Mesendoderm (in vitro differentiated cells): ENCODE data around the gene LAMTOR1.

Source experiments
- DNase-seq: peaks from one replicate; pipeline ENCODE4 v3.0.0; 2013
- H2AK5ac ChIP-seq: 2 replicates; pipeline ENCODE4 v1.6.1; 2013; ENCODE audit warnings: low read length, inconsistent platforms
- H2BK120ac ChIP-seq: 2 replicates; pipeline ENCODE4 v1.6.1; 2013; ENCODE audit warnings: low read depth, mild to moderate bottlenecking, low read length, moderate library complexity, mixed read lengths
- H2BK15ac ChIP-seq: replicated peaks from 2 replicates; pipeline ENCODE4 v1.6.1; 2013; ENCODE audit warnings: low read depth, mild to moderate bottlenecking, moderate library complexity
- H2BK5ac ChIP-seq: 2 replicates; pipeline ENCODE4 v1.6.1; 2013; ENCODE audit warnings: low read length, inconsistent platforms
- H3K18ac ChIP-seq: 2 replicates; pipeline ENCODE4 v1.6.1; 2013; ENCODE audit warnings: mild to moderate bottlenecking, low read length, mixed read lengths
- H3K23ac ChIP-seq: one replicate; pipeline ENCODE4 v1.6.1; 2013; ENCODE audit warnings: low read length
- H3K27ac ChIP-seq: 2 replicates; pipeline ENCODE4 v1.5.1; 2013; ENCODE audit warnings: low read depth, mild to moderate bottlenecking, inconsistent platforms, low read length, moderate library complexity
- H3K27me3 ChIP-seq: 2 replicates; pipeline ENCODE4 v1.6.1; 2013; ENCODE audit warnings: low read length, control low read depth, mild to moderate bottlenecking, inconsistent platforms; ENCODE audit not compliant: insufficient read depth, poor library complexity
- H3K36me3 ChIP-seq: 2 replicates; pipeline ENCODE4 v1.6.1; 2013; ENCODE audit warnings: low read length, inconsistent platforms; ENCODE audit not compliant: control insufficient read depth, insufficient read depth
- H3K4ac ChIP-seq: one replicate; pipeline ENCODE4 v1.6.1; 2013; ENCODE audit warnings: low read depth, mild to moderate bottlenecking, low read length, moderate library complexity
- H3K4me1 ChIP-seq: 2 replicates; pipeline ENCODE4 v1.6.1; 2013; ENCODE audit warnings: low read depth, low read length, inconsistent platforms; ENCODE audit not compliant: control insufficient read depth
- H3K4me2 ChIP-seq: 2 replicates; pipeline ENCODE4 v1.6.1; 2013; ENCODE audit warnings: low read length
- H3K4me3 ChIP-seq: 2 replicates; pipeline ENCODE4 v1.5.1; 2013; ENCODE audit warnings: mild to moderate bottlenecking, low read length
- H3K56ac ChIP-seq: one replicate; pipeline ENCODE4 v1.6.1; 2013; ENCODE audit warnings: low read length
- H3K79me1 ChIP-seq: 2 replicates; pipeline ENCODE4 v1.6.1; 2013; ENCODE audit warnings: low read length, inconsistent platforms
- H3K79me2 ChIP-seq: 2 replicates; pipeline ENCODE4 v1.6.1; 2013; ENCODE audit warnings: mild to moderate bottlenecking, low read length; ENCODE audit not compliant: control insufficient read depth, insufficient read depth
- H3K9ac ChIP-seq: 2 replicates; pipeline ENCODE4 v1.6.1; 2013; ENCODE audit warnings: low read length, inconsistent platforms
- H4K5ac ChIP-seq: one replicate; pipeline ENCODE4 v1.6.1; 2013; ENCODE audit warnings: low read length
- H4K8ac ChIP-seq: one replicate; pipeline ENCODE4 v1.6.1; 2013; ENCODE audit warnings: low read depth, mild to moderate bottlenecking, control low read depth, low read length, moderate library complexity
- WGBS: extraction: QIAGEN DNeasy Blood & Tissue Kit; methylation state at CpG from one replicate; pipeline ENCODE4 v1.1.7; 2013; ENCODE audit warnings: low lambda C conversion rate, missing lambda C conversion rate; ENCODE audit not compliant: insufficient coverage; ENCODE audit errors: extremely low coverage; 5-methylcytosine and 5-hydroxymethylcytosine counted together

LAMTOR1 gene

DNA sequence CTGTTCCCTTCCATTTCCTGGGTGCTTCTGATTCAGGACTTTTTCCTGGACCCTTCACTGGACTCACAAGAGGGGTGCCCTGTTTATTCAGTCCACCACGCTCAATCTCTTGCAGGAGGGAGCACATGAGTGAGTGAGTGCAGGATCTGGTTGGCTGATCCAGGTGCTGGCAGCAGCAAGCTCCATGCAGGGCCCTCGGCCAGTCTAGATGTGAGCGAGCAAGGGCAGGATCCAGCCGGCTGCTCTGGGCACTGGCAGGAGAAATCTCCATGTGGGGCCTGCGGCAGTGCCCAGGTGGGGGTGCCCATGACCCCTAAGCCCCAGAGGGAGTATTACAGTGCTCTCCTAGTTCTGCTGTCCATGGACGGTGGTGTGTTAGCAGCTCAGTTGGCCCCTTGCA is 20.9 kb upstream of the LAMTOR1 start:
- no peaks in the 10 kb centered on the region for H3K4me1 ChIP-seq
- no peak overlapping the region for H4K5ac ChIP-seq
- no peak overlapping the region for H3K4me3 ChIP-seq
- no peaks in the 10 kb centered on the region for H3K79me2 ChIP-seq
- no peak overlapping the region for H3K23ac ChIP-seq
- H3K4me2 ChIP-seq: no peak overlapping the region
- no peak overlapping the region for H3K27ac ChIP-seq
- H2BK15ac ChIP-seq: no peak overlapping the region
- H3K27me3 ChIP-seq: no peaks in the 10 kb centered on the region
- no peak overlapping the region for H2BK120ac ChIP-seq
- WGBS: no CpG with 5 or more reads among the region's 6 CpGs
- H3K79me1 ChIP-seq: no peaks in the 10 kb centered on the region
- H3K4ac ChIP-seq: no peak overlapping the region
- H2AK5ac ChIP-seq: no peak overlapping the region
- no peak overlapping the region for H3K18ac ChIP-seq
- no peak for DNase-seq
- no peak overlapping the region for H3K56ac ChIP-seq
- H4K8ac ChIP-seq: no peak overlapping the region
- H3K9ac ChIP-seq: no peak overlapping the region
- H2BK5ac ChIP-seq: no peak overlapping the region
- no peaks in the 10 kb centered on the region for H3K36me3 ChIP-seq

- no peaks in the 10 kb centered on the region for H3K36me3 ChIP-seq
- no peak overlapping the region for H3K9ac ChIP-seq
- no peak overlapping the region for H2AK5ac ChIP-seq
- no peak overlapping the region for H4K8ac ChIP-seq
- WGBS: no CpG with 5 or more reads among the region's 3 CpGs
- H3K23ac ChIP-seq: no peak overlapping the region
- no peak overlapping the region for H3K4me3 ChIP-seq
- H3K4me2 ChIP-seq: no peak overlapping the region
- no peak overlapping the region for H3K4ac ChIP-seq
- no peak overlapping the region for H2BK15ac ChIP-seq
- H2BK120ac ChIP-seq: no peak overlapping the region
- H2BK5ac ChIP-seq: no peak overlapping the region
- H3K27me3 ChIP-seq: no peaks in the 10 kb centered on the region
- H3K79me2 ChIP-seq: no peaks in the 10 kb centered on the region
- DNase-seq: no peak
- H3K4me1 ChIP-seq: no peaks in the 10 kb centered on the region
- H3K18ac ChIP-seq: no peak overlapping the region
- no peak overlapping the region for H4K5ac ChIP-seq
- no peak overlapping the region for H3K56ac ChIP-seq
- H3K79me1 ChIP-seq: no peaks in the 10 kb centered on the region
- H3K27ac ChIP-seq: no peak overlapping the region
Measured at GRCh38 chr11:72123117-72123653, 20.1 kb upstream of the LAMTOR1 start.

GRCh38 chr11:72122607-72123006 is 19.5 kb upstream of the LAMTOR1 start:
- no peak overlapping the region for H3K56ac ChIP-seq
- no CpG with 5 or more reads among the region's 1 CpG for WGBS
- H3K4me2 ChIP-seq: no peak overlapping the region
- no peak overlapping the region for H2BK120ac ChIP-seq
- no peaks in the 10 kb centered on the region for H3K79me2 ChIP-seq
- no peak overlapping the region for H3K27ac ChIP-seq
- H4K5ac ChIP-seq: no peak overlapping the region
- no peaks in the 10 kb centered on the region for H3K79me1 ChIP-seq
- H2AK5ac ChIP-seq: no peak overlapping the region
- H3K9ac ChIP-seq: no peak overlapping the region
- no peak overlapping the region for H3K4me3 ChIP-seq
- H3K36me3 ChIP-seq: no peaks in the 10 kb centered on the region
- H3K23ac ChIP-seq: no peak overlapping the region
- H3K4ac ChIP-seq: no peak overlapping the region
- H3K27me3 ChIP-seq: no peaks in the 10 kb centered on the region
- H3K18ac ChIP-seq: no peak overlapping the region
- no peak for DNase-seq
- no peaks in the 10 kb centered on the region for H3K4me1 ChIP-seq
- no peak overlapping the region for H2BK5ac ChIP-seq
- H4K8ac ChIP-seq: no peak overlapping the region
- H2BK15ac ChIP-seq: no peak overlapping the region

GRCh38 chr11:72120930-72121329 is 17.8 kb upstream of the LAMTOR1 start:
- H3K18ac ChIP-seq: no peak overlapping the region
- H2BK5ac ChIP-seq: no peak overlapping the region
- H4K5ac ChIP-seq: no peak overlapping the region
- H3K27me3 ChIP-seq: no peaks in the 10 kb centered on the region
- H3K4ac ChIP-seq: no peak overlapping the region
- H3K27ac ChIP-seq: no peak overlapping the region
- no peaks in the 10 kb centered on the region for H3K36me3 ChIP-seq
- DNase-seq: no peak
- H3K9ac ChIP-seq: no peak overlapping the region
- no peak overlapping the region for H2AK5ac ChIP-seq
- WGBS: no CpG with 5 or more reads among the region's 2 CpGs
- H3K4me1 ChIP-seq: no peaks in the 10 kb centered on the region
- no peaks in the 10 kb centered on the region for H3K79me1 ChIP-seq
- no peaks in the 10 kb centered on the region for H3K79me2 ChIP-seq
- H2BK120ac ChIP-seq: no peak overlapping the region
- no peak overlapping the region for H3K4me3 ChIP-seq
- H2BK15ac ChIP-seq: no peak overlapping the region
- no peak overlapping the region for H3K23ac ChIP-seq
- H3K4me2 ChIP-seq: no peak overlapping the region
- H3K56ac ChIP-seq: no peak overlapping the region
- no peak overlapping the region for H4K8ac ChIP-seq

DNA sequence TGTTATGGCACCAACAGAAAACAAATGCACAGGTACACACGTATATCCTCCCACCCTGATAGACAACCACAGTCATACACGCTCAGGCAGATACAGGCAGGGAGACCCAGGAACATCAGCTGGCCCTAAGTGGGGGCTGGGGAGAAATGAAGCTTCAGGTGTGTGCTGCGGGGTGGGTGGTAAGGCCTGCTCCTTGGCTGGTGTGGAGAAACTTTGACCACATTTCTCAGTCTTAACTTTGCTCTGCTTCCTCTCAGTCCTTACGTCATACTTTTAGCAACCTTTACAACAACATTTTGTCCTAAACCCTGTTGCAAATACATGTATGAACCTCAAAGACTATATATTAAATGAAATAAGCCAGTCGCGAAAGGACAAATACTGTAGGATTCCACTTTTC is 16.1 kb upstream of the LAMTOR1 start:
- no peak for DNase-seq
- Histone ChIP-seq H2BK15ac (no peak overlapping the region), H2AK5ac (no peak overlapping the region), H3K9ac (no peak overlapping the region), H3K4me1 (no peaks in the 10 kb centered on the region), H3K79me1 (no peaks in the 10 kb centered on the region), H3K36me3 (no peaks in the 10 kb centered on the region), H2BK120ac (no peak overlapping the region), H4K8ac (no peak overlapping the region), H3K18ac (no peak overlapping the region), H3K4me2 (no peak overlapping the region), H3K4me3 (no peak overlapping the region), H3K23ac (no peak overlapping the region), H3K27me3 (no peaks in the 10 kb centered on the region), H3K56ac (no peak overlapping the region), H3K27ac (no peak overlapping the region), H2BK5ac (no peak overlapping the region), H4K5ac (no peak overlapping the region), H3K4ac (no peak overlapping the region), H3K79me2 (no peaks in the 10 kb centered on the region)
- no CpG with 5 or more reads among the region's 6 CpGs for WGBS

- no peak overlapping the region for H3K23ac ChIP-seq
- no peak overlapping the region for H4K8ac ChIP-seq
- peaks cover 2% of the 10 kb centered on the region for H3K4me1 ChIP-seq
- no peak overlapping the region for H2BK15ac ChIP-seq
- H4K5ac ChIP-seq: no peak overlapping the region
- no peak overlapping the region for H3K27ac ChIP-seq
- no peaks in the 10 kb centered on the region for H3K79me1 ChIP-seq
- no peak overlapping the region for H2BK120ac ChIP-seq
- H3K18ac ChIP-seq: no peak overlapping the region
- no peak overlapping the region for H3K4me3 ChIP-seq
- no peak overlapping the region for H3K4ac ChIP-seq
- H3K36me3 ChIP-seq: no peaks in the 10 kb centered on the region
- no peaks in the 10 kb centered on the region for H3K27me3 ChIP-seq
- no peak overlapping the region for H3K4me2 ChIP-seq
- H3K56ac ChIP-seq: no peak overlapping the region
- WGBS: 100% methylated on average over 1 of the region's 6 CpGs
- no peak overlapping the region for H3K9ac ChIP-seq
- DNase-seq: no peak
- H2AK5ac ChIP-seq: no peak overlapping the region
- H3K79me2 ChIP-seq: no peaks in the 10 kb centered on the region
- H2BK5ac ChIP-seq: no peak overlapping the region
Measured at GRCh38 chr11:72116019-72116755, 13.1 kb upstream of the LAMTOR1 start.
